ENCODE results near the gene DUS1L.

DNA sequence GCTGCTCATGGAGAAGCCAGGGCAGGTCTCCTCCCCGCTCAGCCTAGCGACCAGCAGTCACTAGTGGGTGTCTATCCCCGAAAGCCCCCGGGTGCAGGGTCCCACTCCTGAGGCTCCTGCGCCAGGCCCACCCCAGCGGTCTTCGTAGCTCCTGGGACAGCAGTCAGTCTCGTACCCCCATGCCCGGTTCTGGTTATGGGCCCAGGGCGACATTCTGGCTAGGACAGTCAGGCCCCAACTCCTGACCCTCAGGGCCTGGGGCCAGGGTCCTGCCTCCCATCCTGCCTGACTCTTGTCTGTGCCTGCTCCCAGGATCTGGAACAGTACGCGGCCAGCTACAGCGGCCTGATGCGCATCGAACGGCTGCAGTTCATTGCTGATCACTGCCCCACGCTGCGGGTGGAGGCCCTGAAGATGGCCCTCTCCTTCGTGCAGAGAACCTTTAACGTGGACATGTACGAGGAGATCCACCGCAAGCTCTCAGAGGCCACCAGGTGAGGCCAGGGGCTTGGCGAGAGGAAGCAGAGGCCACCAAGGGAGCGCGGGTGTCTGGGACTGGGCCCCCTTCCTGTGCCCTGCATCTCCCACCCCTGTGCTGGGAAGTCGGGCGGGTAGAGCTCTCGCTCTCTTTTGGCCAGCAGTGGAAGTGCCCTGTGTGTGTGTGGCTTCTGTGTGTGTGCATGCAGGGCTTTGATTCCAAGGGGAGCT, 11.9 kb downstream of the DUS1L start:
- TF ChIP-seq CTCF (IDR thresholded peaks at IDR 0.05; ENCODE audit: low read length) (no peak), EZH2 (IDR thresholded peaks at IDR 0.05; ENCODE audit: borderline replicate concordance, low read length) (no peak)
